Right atrium auricular region (tissue), 2 donors: Measurements from ENCODE around the gene TEX30. TPM values are rescaled to one million over a fixed set of nuclear protein-coding genes. Genes with fewer than 3 reads are reported as not detected.

Source experiments
- DNase-seq: peaks from one replicate; pipeline ENCODE4 v3.0.0-alpha.2; 2019; ENCODE audit warnings: low spot score
- H3K27ac ChIP-seq, 2 donors: fragments of 200-600 bp; sonication (generic); 1 replicate in 1 of 2; 2 replicates in 1 of 2; pipeline ENCODE4 v1.5.1; 2016 to 2019
- H3K27me3 ChIP-seq, 2 donors: fragments of 200-600 bp; sonication (generic); one replicate each; pipeline versions ENCODE4 v1.5.1 to v1.6.0; 2017 to 2019
- H3K36me3 ChIP-seq: fragments of 200-600 bp; sonication (generic); one replicate; pipeline ENCODE4 v1.5.1; 2016
- H3K4me1 ChIP-seq, 2 donors: fragments of 200-600 bp; sonication (generic); one replicate each; pipeline versions ENCODE4 v1.5.1 to v1.6.0; 2017 to 2019
- H3K4me3 ChIP-seq, 2 donors: fragments of 200-600 bp; sonication (generic); 1 replicate in 1 of 2; 2 replicates in 1 of 2; pipeline ENCODE4 v1.5.1; 2017 to 2019; ENCODE audit warnings: mild to moderate bottlenecking in 1 of 2, moderate library complexity in 1 of 2
- H3K9me3 ChIP-seq, 2 donors: fragments of 200-600 bp; sonication (generic); one replicate each; pipeline ENCODE4 v1.5.1; 2019
- CTCF ChIP-seq, 2 donors: fragments of 200-600 bp; sonication (generic); IDR thresholded peaks; one replicate each; pipeline ENCODE4 v1.5.1; 2019; ENCODE audit warnings: antibody characterized with exemption in 2 of 2
- total RNA-seq, 2 donors: library from RNA; depleted of rRNA; stranded (reverse); fragments of >200 nt; gene quantifications; one replicate each; pipeline ENCODE4 v1.1.0, GENCODE V29; 2016

The TEX30 gene
- total RNA-seq, 2 donors from 2014 or later = 8.4 to 8.9 TPM

GRCh38 chr13:102758842-102759241 lies 14.7 kb downstream of the TEX30 start:
- H3K4me3 ChIP-seq = no peak overlapping the region
- DNase-seq = no peak
- H3K27ac ChIP-seq = no peak overlapping the region
- no peaks in the 10 kb centered on the region for H3K36me3 ChIP-seq
- TF ChIP-seq CTCF (IDR thresholded peaks at IDR 0.05) = no peak
- no peaks in the 10 kb centered on the region for H3K9me3 ChIP-seq
- no peaks in the 10 kb centered on the region for H3K27me3 ChIP-seq
- H3K4me1 ChIP-seq = no peaks in the 10 kb centered on the region

GRCh38 chr13:102757006-102757405 lies 16.6 kb downstream of the TEX30 start:
- Histone ChIP-seq H3K4me1 (no peaks in the 10 kb centered on the region), H3K27me3 (no peaks in the 10 kb centered on the region), H3K4me3 (no peak overlapping the region), H3K36me3 (no peaks in the 10 kb centered on the region), H3K27ac (no peak overlapping the region), H3K9me3 (no peaks in the 10 kb centered on the region)
- no peak for TF ChIP-seq CTCF (IDR thresholded peaks at IDR 0.05)
- DNase-seq = no peak

- Histone ChIP-seq H3K9me3 (no peaks in the 10 kb centered on the region), H3K27me3 (no peaks in the 10 kb centered on the region), H3K36me3 (no peaks in the 10 kb centered on the region), H3K4me1 (no peaks in the 10 kb centered on the region), H3K27ac (no peak overlapping the region), H3K4me3 (no peak overlapping the region)
- no peak for DNase-seq
- TF ChIP-seq CTCF (IDR thresholded peaks at IDR 0.05) = no peak
Observed at GRCh38 chr13:102751886-102752285, 21.7 kb downstream of the TEX30 start.

- DNase-seq = no peak
- H3K4me1 ChIP-seq = no peaks in the 10 kb centered on the region
- H3K27ac ChIP-seq = no peak overlapping the region
- no peak overlapping the region for H3K4me3 ChIP-seq
- no peaks in the 10 kb centered on the region for H3K36me3 ChIP-seq
- no peaks in the 10 kb centered on the region for H3K27me3 ChIP-seq
- no peak for TF ChIP-seq CTCF (IDR thresholded peaks at IDR 0.05)
- H3K9me3 ChIP-seq = peaks cover 5 to 19% of the 10 kb centered on the region in 2 donors
Observed at GRCh38 chr13:102742506-102742905, 31.1 kb downstream of the TEX30 start.

GRCh38 chr13:102742101-102742500 lies 31.5 kb downstream of the TEX30 start:
- no peak overlapping the region for H3K4me3 ChIP-seq
- DNase-seq = no peak
- H3K36me3 ChIP-seq = no peaks in the 10 kb centered on the region
- no peak overlapping the region for H3K27ac ChIP-seq
- TF ChIP-seq CTCF (IDR thresholded peaks at IDR 0.05) = no peak
- no peaks in the 10 kb centered on the region for H3K4me1 ChIP-seq
- H3K27me3 ChIP-seq = no peaks in the 10 kb centered on the region
- H3K9me3 ChIP-seq = peaks cover 5 to 19% of the 10 kb centered on the region in 2 donors

- Histone ChIP-seq H3K27ac (no peak overlapping the region), H3K27me3 (no peaks in the 10 kb centered on the region), H3K4me3 (no peak overlapping the region), H3K4me1 (peaks cover 0 to 5% of the 10 kb centered on the region in 2 donors), H3K9me3 (no peaks in the 10 kb centered on the region), H3K36me3 (no peaks in the 10 kb centered on the region)
- no peak for DNase-seq
- TF ChIP-seq CTCF (IDR thresholded peaks at IDR 0.05) = no peak
Observed at GRCh38 chr13:102729560-102730270, 43.9 kb downstream of the TEX30 start.
